T-helper 17 cell (primary cell): Measurements from ENCODE around the gene KAT6B. TPM values are rescaled to one million over a fixed set of nuclear protein-coding genes. Genes with fewer than 3 reads are reported as not detected.

Experiments
- ATAC-seq: fragments of 150-1000 bp; cut with Tn5 transposase; 2 replicates; pipeline ENCODE4 v1.10.0; 2021; ENCODE audit warnings: mild to moderate bottlenecking, moderate library complexity
- DNase-seq, 3 donors: peaks; one replicate each; pipeline versions ENCODE4 v3.0.0 to v3.0.0-alpha.2; 2020 to 2021
- H3K9me3 ChIP-seq: one replicate; pipeline ENCODE4 v1.7.0; 2013; ENCODE audit warnings: low read length, mild to moderate bottlenecking; ENCODE audit not compliant: control insufficient read depth, poor library complexity, severe bottlenecking
- H3K27ac Mint-ChIP-seq: one replicate; pipeline ENCODE4 v1.8.0; 2022; ENCODE audit warnings: mild to moderate bottlenecking, moderate library complexity, mixed read lengths
- H3K27me3 Mint-ChIP-seq: one replicate; pipeline ENCODE4 v1.8.0; 2022; ENCODE audit warnings: mixed read lengths
- H3K36me3 Mint-ChIP-seq: one replicate; pipeline ENCODE4 v1.8.0; 2022; ENCODE audit warnings: low read depth, mixed read lengths
- H3K4me1 Mint-ChIP-seq: one replicate; pipeline ENCODE4 v1.8.0; 2022; ENCODE audit warnings: mild to moderate bottlenecking, mixed read lengths
- H3K4me3 Mint-ChIP-seq: one replicate; pipeline ENCODE4 v1.8.0; 2022; ENCODE audit warnings: mild to moderate bottlenecking, moderate library complexity, mixed read lengths
- total RNA-seq, 4 donors: library from RNA in 2 of 4; stranded (reverse) in 2 of 4; gene quantifications; one replicate each; pipeline ENCODE4 v1.2.3 and lab custom pipeline; 2022 to 2026

The KAT6B gene
- total RNA-seq, 2 donors from 2014 or later = 81.9 to 84.6 TPM

- Mint-ChIP-seq H3K27me3 (no peaks in the 10 kb centered on the region), H3K4me3 (no peak overlapping the region), H3K36me3 (peaks cover 15% of the 10 kb centered on the region), H3K27ac (no peak overlapping the region), H3K4me1 (peaks cover 17% of the 10 kb centered on the region)
- no peaks in the 10 kb centered on the region for H3K9me3 ChIP-seq
- ATAC-seq (no peak), DNase-seq (no peak)
Measured at GRCh38 chr10:75020168-75020567, 193.8 kb downstream of the KAT6B start.

- Mint-ChIP-seq H3K36me3 (peaks cover 15% of the 10 kb centered on the region), H3K27me3 (no peaks in the 10 kb centered on the region), H3K4me3 (no peak overlapping the region), H3K27ac (no peak overlapping the region), H3K4me1 (peaks cover 10% of the 10 kb centered on the region)
- DNase-seq (no peak), ATAC-seq (no peak)
- no peaks in the 10 kb centered on the region for H3K9me3 ChIP-seq
Measured at GRCh38 chr10:75021379-75022249, 195.2 kb downstream of the KAT6B start.

GRCh38 chr10:75023074-75023473 lies 196.7 kb downstream of the KAT6B start:
- Mint-ChIP-seq H3K27me3 (no peaks in the 10 kb centered on the region), H3K27ac (no peak overlapping the region), H3K36me3 (peaks cover 15% of the 10 kb centered on the region), H3K4me3 (no peak overlapping the region), H3K4me1 (peaks cover 10% of the 10 kb centered on the region)
- ATAC-seq (no peak), DNase-seq (no peak)
- H3K9me3 ChIP-seq = no peaks in the 10 kb centered on the region

- no peak overlapping the region for H3K4me3 Mint-ChIP-seq
- peak overlapping the region; percentile 81 for H3K27ac Mint-ChIP-seq
- peaks cover 13% of the 10 kb centered on the region for H3K4me1 Mint-ChIP-seq
- H3K36me3 Mint-ChIP-seq = peaks cover 29% of the 10 kb centered on the region
- ATAC-seq (no peak), DNase-seq (no peak)
- no peaks in the 10 kb centered on the region for H3K27me3 Mint-ChIP-seq
- H3K9me3 ChIP-seq = no peaks in the 10 kb centered on the region
Measured at GRCh38 chr10:75024971-75025523, 198.6 kb downstream of the KAT6B start.

- ATAC-seq (no peak), DNase-seq (no peak)
- Mint-ChIP-seq H3K4me3 (no peak overlapping the region), H3K4me1 (peaks cover 6% of the 10 kb centered on the region), H3K36me3 (peaks cover 22% of the 10 kb centered on the region), H3K27me3 (no peaks in the 10 kb centered on the region), H3K27ac (no peak overlapping the region)
- H3K9me3 ChIP-seq = no peaks in the 10 kb centered on the region
Measured at GRCh38 chr10:75028049-75028448, 201.6 kb downstream of the KAT6B start.

- Mint-ChIP-seq H3K27me3 (no peaks in the 10 kb centered on the region), H3K27ac (no peak overlapping the region), H3K4me1 (peaks cover 9% of the 10 kb centered on the region), H3K36me3 (peaks cover 21% of the 10 kb centered on the region), H3K4me3 (no peak overlapping the region)
- ATAC-seq (no peak), DNase-seq (no peak)
- no peaks in the 10 kb centered on the region for H3K9me3 ChIP-seq
Measured at GRCh38 chr10:75028748-75029147, 202.3 kb downstream of the KAT6B start.

GRCh38 chr10:75029420-75029819 lies 203.0 kb downstream of the KAT6B start:
- no peak for ATAC-seq
- Mint-ChIP-seq H3K27me3 (no peaks in the 10 kb centered on the region), H3K36me3 (peaks cover 21% of the 10 kb centered on the region), H3K4me3 (no peak overlapping the region), H3K27ac (no peak overlapping the region), H3K4me1 (peaks cover 9% of the 10 kb centered on the region)
- DNase-seq = no peak
- H3K9me3 ChIP-seq = no peaks in the 10 kb centered on the region

DNA sequence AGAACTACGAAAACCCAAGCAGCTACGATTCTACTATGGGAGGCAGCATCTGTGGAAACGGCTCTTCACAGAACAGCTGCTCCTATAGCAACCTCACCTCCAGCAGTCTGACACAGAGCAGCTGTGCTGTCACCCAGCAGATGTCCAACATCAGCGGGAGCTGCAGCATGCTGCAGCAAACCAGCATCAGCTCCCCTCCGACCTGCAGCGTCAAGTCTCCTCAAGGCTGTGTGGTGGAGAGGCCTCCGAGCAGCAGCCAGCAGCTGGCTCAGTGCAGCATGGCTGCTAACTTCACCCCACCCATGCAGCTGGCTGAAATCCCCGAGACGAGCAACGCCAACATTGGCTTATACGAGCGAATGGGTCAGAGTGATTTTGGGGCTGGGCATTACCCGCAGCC lies 203.5 kb downstream of the KAT6B start:
- DNase-seq (no peak), ATAC-seq (no peak)
- no peaks in the 10 kb centered on the region for H3K27me3 Mint-ChIP-seq
- H3K9me3 ChIP-seq = no peaks in the 10 kb centered on the region
- no peak overlapping the region for H3K4me3 Mint-ChIP-seq
- no peak overlapping the region for H3K27ac Mint-ChIP-seq
- peaks cover 19% of the 10 kb centered on the region for H3K36me3 Mint-ChIP-seq
- peaks cover 9% of the 10 kb centered on the region for H3K4me1 Mint-ChIP-seq

DNA sequence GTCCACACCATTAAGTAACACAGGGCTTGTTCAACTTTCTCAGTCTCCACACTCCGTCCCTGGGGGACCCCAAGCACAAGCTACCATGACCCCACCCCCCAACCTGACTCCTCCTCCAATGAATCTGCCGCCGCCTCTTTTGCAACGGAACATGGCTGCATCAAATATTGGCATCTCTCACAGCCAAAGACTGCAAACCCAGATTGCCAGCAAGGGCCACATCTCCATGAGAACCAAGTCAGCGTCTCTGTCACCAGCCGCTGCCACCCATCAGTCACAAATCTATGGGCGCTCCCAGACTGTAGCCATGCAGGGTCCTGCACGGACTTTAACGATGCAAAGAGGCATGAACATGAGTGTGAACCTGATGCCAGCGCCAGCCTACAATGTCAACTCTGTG lies 204.0 kb downstream of the KAT6B start:
- H3K9me3 ChIP-seq = no peaks in the 10 kb centered on the region
- no peak for ATAC-seq
- Mint-ChIP-seq H3K27ac (no peak overlapping the region), H3K36me3 (peaks cover 18% of the 10 kb centered on the region), H3K4me1 (peaks cover 11% of the 10 kb centered on the region), H3K27me3 (no peaks in the 10 kb centered on the region), H3K4me3 (no peak overlapping the region)
- DNase-seq = no peak

DNA sequence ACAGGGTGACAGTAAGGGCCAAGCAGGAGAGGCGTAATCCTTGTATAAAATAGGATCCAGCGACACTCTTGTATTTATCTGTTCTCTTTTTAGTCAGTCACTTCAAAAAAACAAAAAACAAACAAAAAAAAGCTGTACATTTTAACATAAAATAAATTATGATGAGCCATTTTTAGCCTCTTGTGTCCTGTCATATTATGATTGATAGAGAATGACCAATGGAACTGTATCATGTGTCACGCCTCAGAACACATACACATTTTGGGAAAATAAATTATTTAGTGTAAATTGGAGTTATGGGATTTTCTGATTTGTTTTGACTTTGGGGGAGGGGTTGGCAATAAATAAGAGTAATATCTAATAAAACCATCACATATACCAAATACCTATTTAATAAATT lies 205.7 kb downstream of the KAT6B start:
- Mint-ChIP-seq H3K36me3 (peaks cover 18% of the 10 kb centered on the region), H3K27me3 (no peaks in the 10 kb centered on the region), H3K27ac (no peak overlapping the region), H3K4me3 (no peak overlapping the region), H3K4me1 (peaks cover 18% of the 10 kb centered on the region)
- ATAC-seq = no peak
- H3K9me3 ChIP-seq = no peaks in the 10 kb centered on the region
- DNase-seq = no peak

- ATAC-seq = no peak
- peaks cover 18% of the 10 kb centered on the region for H3K4me1 Mint-ChIP-seq
- H3K4me3 Mint-ChIP-seq = no peak overlapping the region
- H3K27ac Mint-ChIP-seq = no peak overlapping the region
- no peaks in the 10 kb centered on the region for H3K27me3 Mint-ChIP-seq
- H3K36me3 Mint-ChIP-seq = peaks cover 18% of the 10 kb centered on the region
- no peak for DNase-seq
- no peaks in the 10 kb centered on the region for H3K9me3 ChIP-seq
Measured at GRCh38 chr10:75032813-75033212, 206.4 kb downstream of the KAT6B start.

- no peak for DNase-seq
- Mint-ChIP-seq H3K4me3 (no peak overlapping the region), H3K36me3 (peaks cover 14% of the 10 kb centered on the region), H3K4me1 (peaks cover 16% of the 10 kb centered on the region), H3K27ac (peak overlapping the region; percentile 72), H3K27me3 (no peaks in the 10 kb centered on the region)
- ATAC-seq = no peak
- no peaks in the 10 kb centered on the region for H3K9me3 ChIP-seq
Measured at GRCh38 chr10:75033399-75034130, 207.2 kb downstream of the KAT6B start.

DNA sequence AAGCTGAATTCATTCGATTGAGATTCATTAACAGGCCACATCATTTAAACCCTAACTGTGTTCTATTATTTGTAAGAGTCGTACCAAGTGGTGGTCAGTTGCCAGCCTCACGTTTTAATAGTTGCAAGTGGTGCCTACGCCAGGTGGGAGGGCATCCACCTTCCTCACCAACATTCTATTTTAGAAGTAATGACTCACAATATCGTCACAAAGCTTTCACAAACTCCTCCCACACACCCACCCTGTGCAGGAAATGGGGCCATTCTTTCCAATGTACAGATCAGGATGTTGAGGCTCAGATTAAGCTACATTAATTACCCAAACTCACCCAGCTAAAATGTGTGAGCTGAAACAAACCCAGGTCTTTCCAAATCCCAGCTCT lies 207.7 kb downstream of the KAT6B start:
- H3K4me3 Mint-ChIP-seq = no peak overlapping the region
- DNase-seq (no peak), ATAC-seq (no peak)
- no peaks in the 10 kb centered on the region for H3K9me3 ChIP-seq
- H3K27ac Mint-ChIP-seq = peak overlapping the region; percentile 72
- peaks cover 10% of the 10 kb centered on the region for H3K36me3 Mint-ChIP-seq
- H3K4me1 Mint-ChIP-seq = peaks cover 16% of the 10 kb centered on the region
- no peaks in the 10 kb centered on the region for H3K27me3 Mint-ChIP-seq
